Panc1 (cell line): ENCODE measurements around the gene SLC19A1.

Experiments used
- POLR2AphosphoS5 ChIP-seq: IDR thresholded peaks from 2 replicates; pipeline ENCODE4 v1.6.1; 2012; ENCODE audit warnings: mild to moderate bottlenecking, low read depth, low read length, moderate library complexity
- SIN3A ChIP-seq: IDR thresholded peaks from 2 replicates; pipeline ENCODE4 v1.6.1; 2012; ENCODE audit warnings: low read depth, mild to moderate bottlenecking, low read length, moderate library complexity, borderline replicate concordance; ENCODE audit not compliant: insufficient read depth
- TCF7L2 ChIP-seq: IDR thresholded peaks from 2 replicates; pipeline ENCODE4 v1.6.1; 2011; ENCODE audit warnings: mild to moderate bottlenecking, low read depth, low read length, inconsistent platforms
- TF ChIP-seq, protein P1 (sequence below), 2 experiments: IDR thresholded peaks; 2 replicates each; pipeline ENCODE4 v1.6.1; 2011 to 2012; ENCODE audit warnings: low read depth in 2 of 2, control low read depth in 1 of 2, low read length in 1 of 2, mild to moderate bottlenecking in 1 of 2, moderate library complexity in 1 of 2; ENCODE audit not compliant: insufficient read depth in 1 of 2
- TF ChIP-seq, protein P2 (sequence below): fragments of 450-650 bp; IDR thresholded peaks from 2 replicates; pipeline ENCODE4 v1.5.1; 2017; ENCODE audit warnings: mild to moderate bottlenecking

- TF ChIP-seq, protein P1, sequence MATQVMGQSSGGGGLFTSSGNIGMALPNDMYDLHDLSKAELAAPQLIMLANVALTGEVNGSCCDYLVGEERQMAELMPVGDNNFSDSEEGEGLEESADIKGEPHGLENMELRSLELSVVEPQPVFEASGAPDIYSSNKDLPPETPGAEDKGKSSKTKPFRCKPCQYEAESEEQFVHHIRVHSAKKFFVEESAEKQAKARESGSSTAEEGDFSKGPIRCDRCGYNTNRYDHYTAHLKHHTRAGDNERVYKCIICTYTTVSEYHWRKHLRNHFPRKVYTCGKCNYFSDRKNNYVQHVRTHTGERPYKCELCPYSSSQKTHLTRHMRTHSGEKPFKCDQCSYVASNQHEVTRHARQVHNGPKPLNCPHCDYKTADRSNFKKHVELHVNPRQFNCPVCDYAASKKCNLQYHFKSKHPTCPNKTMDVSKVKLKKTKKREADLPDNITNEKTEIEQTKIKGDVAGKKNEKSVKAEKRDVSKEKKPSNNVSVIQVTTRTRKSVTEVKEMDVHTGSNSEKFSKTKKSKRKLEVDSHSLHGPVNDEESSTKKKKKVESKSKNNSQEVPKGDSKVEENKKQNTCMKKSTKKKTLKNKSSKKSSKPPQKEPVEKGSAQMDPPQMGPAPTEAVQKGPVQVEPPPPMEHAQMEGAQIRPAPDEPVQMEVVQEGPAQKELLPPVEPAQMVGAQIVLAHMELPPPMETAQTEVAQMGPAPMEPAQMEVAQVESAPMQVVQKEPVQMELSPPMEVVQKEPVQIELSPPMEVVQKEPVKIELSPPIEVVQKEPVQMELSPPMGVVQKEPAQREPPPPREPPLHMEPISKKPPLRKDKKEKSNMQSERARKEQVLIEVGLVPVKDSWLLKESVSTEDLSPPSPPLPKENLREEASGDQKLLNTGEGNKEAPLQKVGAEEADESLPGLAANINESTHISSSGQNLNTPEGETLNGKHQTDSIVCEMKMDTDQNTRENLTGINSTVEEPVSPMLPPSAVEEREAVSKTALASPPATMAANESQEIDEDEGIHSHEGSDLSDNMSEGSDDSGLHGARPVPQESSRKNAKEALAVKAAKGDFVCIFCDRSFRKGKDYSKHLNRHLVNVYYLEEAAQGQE (IDR thresholded peaks at IDR 0.05; ENCODE audit: insufficient read depth in 1 of 2, low read depth in 2 of 2, low read length in 1 of 2), result no peak
- TF ChIP-seq, protein P2, sequence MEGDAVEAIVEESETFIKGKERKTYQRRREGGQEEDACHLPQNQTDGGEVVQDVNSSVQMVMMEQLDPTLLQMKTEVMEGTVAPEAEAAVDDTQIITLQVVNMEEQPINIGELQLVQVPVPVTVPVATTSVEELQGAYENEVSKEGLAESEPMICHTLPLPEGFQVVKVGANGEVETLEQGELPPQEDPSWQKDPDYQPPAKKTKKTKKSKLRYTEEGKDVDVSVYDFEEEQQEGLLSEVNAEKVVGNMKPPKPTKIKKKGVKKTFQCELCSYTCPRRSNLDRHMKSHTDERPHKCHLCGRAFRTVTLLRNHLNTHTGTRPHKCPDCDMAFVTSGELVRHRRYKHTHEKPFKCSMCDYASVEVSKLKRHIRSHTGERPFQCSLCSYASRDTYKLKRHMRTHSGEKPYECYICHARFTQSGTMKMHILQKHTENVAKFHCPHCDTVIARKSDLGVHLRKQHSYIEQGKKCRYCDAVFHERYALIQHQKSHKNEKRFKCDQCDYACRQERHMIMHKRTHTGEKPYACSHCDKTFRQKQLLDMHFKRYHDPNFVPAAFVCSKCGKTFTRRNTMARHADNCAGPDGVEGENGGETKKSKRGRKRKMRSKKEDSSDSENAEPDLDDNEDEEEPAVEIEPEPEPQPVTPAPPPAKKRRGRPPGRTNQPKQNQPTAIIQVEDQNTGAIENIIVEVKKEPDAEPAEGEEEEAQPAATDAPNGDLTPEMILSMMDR, result no peak
- TF ChIP-seq POLR2AphosphoS5, result no peak
- TF ChIP-seq SIN3A, result no peak
- TF ChIP-seq TCF7L2, result no peak
Measured at GRCh38 chr21:45497846-45498645, 44.2 kb downstream of the SLC19A1 start.
